ENCODE results near the gene ASPSCR1. TPM values are rescaled to one million over a fixed set of nuclear protein-coding genes. Genes with fewer than 3 reads are reported as not detected.
A peak's percentile ranks its signal among the peaks of the same experiment; 100 is the strongest.

Gene ASPSCR1
- total and polyA plus RNA-seq, 2 of the 4 experiments (the other 2 are of a cell fraction) = 7.2 to 17.2 TPM

- peaks cover under 1% of the 10 kb centered on the region; the same call in 1 of the 2 replicates for H4K20me1 ChIP-seq (ENCODE audit: insufficient read depth, low read length)
- in situ Hi-C loops (cut with MboI; ENCODE audit: low sequenced_read_pairs) (no loop called here), intact Hi-C loops (cut with micrococcal nuclease) (no loop called here), dilution Hi-C loops (cut with HindIII; ENCODE audit: low sequenced_read_pairs, unreplicated experiment) (no loop called here)
- no peaks in the 10 kb centered on the region for H3K9me3 ChIP-seq (ENCODE audit: control insufficient read depth, insufficient read depth, low read length)
- H2AK5ac ChIP-seq (ENCODE audit: low read depth, low read length) = no peak overlapping the region
- no peak overlapping the region for H4K5ac ChIP-seq (ENCODE audit: low read depth, low read length)
- H2BK15ac ChIP-seq (ENCODE audit: low read depth, low read length) = no peak overlapping the region
- no peak overlapping the region for H3K9ac ChIP-seq (ENCODE audit: low read depth, low read length)
- H3K56ac ChIP-seq (ENCODE audit: extremely low read depth, insufficient read depth, low read length) = no peak overlapping the region
- H2BK120ac ChIP-seq (ENCODE audit: low read depth, low read length) = no peak overlapping the region
- no peak overlapping the region for H3K4me2 ChIP-seq (ENCODE audit: low read depth, low read length)
- no peak overlapping the region for H3K23ac ChIP-seq (ENCODE audit: low read depth, low read length)
- no peak overlapping the region for H3K27ac ChIP-seq (ENCODE audit: insufficient read depth, low read length)
- H3K36me3 ChIP-seq (ENCODE audit: control insufficient read depth, insufficient read depth, low read length) = peaks cover 8% of the 10 kb centered on the region; the same call in 1 of the 2 replicates
- TF ChIP-seq SMC3 (IDR thresholded peaks at IDR 0.05; ENCODE audit: low read depth, low read length) (no peak), USF2 (IDR thresholded peaks at IDR 0.05; ENCODE audit: low read depth, low read length) (no peak), CHD1 (IDR thresholded peaks at IDR 0.05; ENCODE audit: low read depth, low read length) (no peak), FOS (IDR thresholded peaks at IDR 0.05; ENCODE audit: low read depth, low read length) (no peak), POLR2A (IDR thresholded peaks at IDR 0.05; ENCODE audit: low read depth, low read length) (no peak), MAZ (IDR thresholded peaks at IDR 0.05; ENCODE audit: borderline replicate concordance, low read depth, low read length) (no peak), ELK1 (IDR thresholded peaks at IDR 0.05; ENCODE audit: borderline replicate concordance, low read depth, low read length) (no peak)
- H2BK5ac ChIP-seq (ENCODE audit: low read depth, low read length, poor library complexity, severe bottlenecking) = no peak overlapping the region
- H3K9me1 ChIP-seq (ENCODE audit: insufficient read depth, low read length) = peaks cover 5% of the 10 kb centered on the region; the same call in 1 of the 2 replicates
- peaks cover 5% of the 10 kb centered on the region for H3K4me1 ChIP-seq (ENCODE audit: control insufficient read depth, insufficient read depth, low read length)
- BruUV-seq (replicated peaks) = TSS peak; percentile 22
- no peak overlapping the region for H3K4ac ChIP-seq (ENCODE audit: low read depth, low read length)
- ChIA-PET POLR2A (ENCODE audit: unreplicated experiment) (no interaction called here), CTCF (no interaction called here)
- H3K18ac ChIP-seq (ENCODE audit: low read depth, low read length) = no peak overlapping the region
- H4K91ac ChIP-seq (ENCODE audit: insufficient read depth, low read depth, low read length) = no peak overlapping the region
- H2BK20ac ChIP-seq (ENCODE audit: low read depth, low read length) = no peak overlapping the region
- H2AFZ ChIP-seq (replicated peaks; ENCODE audit: low read length, poor library complexity) = no peak overlapping the region
- DNase-seq = no peak
- no peaks in the 10 kb centered on the region for H3K27me3 ChIP-seq (ENCODE audit: control insufficient read depth, insufficient read depth, low read length)
- H3K79me1 ChIP-seq (ENCODE audit: low read depth in 1 of 2, low read length in 2 of 2) = peaks cover 5 to 17% of the 10 kb centered on the region in 2 experiments; a peak in 2 of 4 replicates
- no peak overlapping the region for H3K4me3 ChIP-seq (ENCODE audit: insufficient read depth, low read depth, low read length)
- 70% methylated on average over 2 of the region's 7 CpGs; no CpG with 5 or more reads in 1 of the 2 experiments for WGBS, 2 experiments (ENCODE audit: extremely low coverage in 2 of 2, insufficient read length in 1 of 2)
- no peak for ATAC-seq (ENCODE audit: low read depth)
- H3K14ac ChIP-seq (replicated peaks; ENCODE audit: low read depth, low read length) = no peak overlapping the region
- no peak overlapping the region for H2AK9ac ChIP-seq (replicated peaks; ENCODE audit: low read depth, low read length, poor library complexity)
- H4K8ac ChIP-seq (ENCODE audit: low read depth in 2 of 2, low read length in 2 of 2) = no peak overlapping the region
Observed at GRCh38 chr17:81998212-81998611, 20.8 kb downstream of the ASPSCR1 start.
